Caco-2 (cell line): ENCODE measurements around the gene PDIA4. TPM values are rescaled to one million over a fixed set of nuclear protein-coding genes. Genes with fewer than 3 reads are reported as not detected.

Experiments used
- BruUV-seq: library from RNA; stranded (reverse); fragments of 400-500 nt; replicated peaks from 2 replicates; lab custom pipeline; 2021; lab: Mats Ljungman, UMichigan
- CTCF ChIA-PET: fragments of 300-600 bp; sonication (Branson Sonifier 250); formaldehyde crosslinking; loops from one replicate; lab custom pipeline; 2022; ENCODE audit warnings: antibody characterized with exemption; lab: Charles Lee
- POLR2A ChIA-PET: fragments of 300-600 bp; sonication (Branson Sonifier 250); formaldehyde crosslinking; loops from one replicate; lab custom pipeline; 2022; ENCODE audit warnings: antibody characterized with exemption; lab: Charles Lee
- DNase-seq, 2 experiments: peaks; one replicate each; pipeline versions ENCODE4 v3.0.0 to v3.0.0-alpha.2; 2020 to 2022
- H3K27me3 ChIP-seq: replicated peaks from 2 replicates; pipeline ENCODE4 v1.6.0; 2011; ENCODE audit warnings: low read length; ENCODE audit not compliant: control insufficient read depth, insufficient read depth
- H3K36me3 ChIP-seq: 2 replicates; pipeline ENCODE4 v1.5.1; 2011; ENCODE audit warnings: low read length; ENCODE audit not compliant: control insufficient read depth, insufficient read depth
- H3K4me1 ChIP-seq: fragments of 250-450 bp; sonication (Bioruptor Pico); 2 replicates; pipeline ENCODE4 v1.5.1; 2020; ENCODE audit warnings: mild to moderate bottlenecking
- H3K4me3 ChIP-seq: 2 replicates; pipeline ENCODE4 v1.5.1; 2011; ENCODE audit warnings: low read depth, mild to moderate bottlenecking, control low read depth, low read length
- H3K9me3 ChIP-seq: fragments of 250-450 bp; sonication (Bioruptor Pico); 2 replicates; pipeline ENCODE4 v1.5.1; 2020; ENCODE audit warnings: mild to moderate bottlenecking, moderate library complexity
- H3K27ac Mint-ChIP-seq: one replicate; pipeline ENCODE4 v1.8.0; 2022; ENCODE audit warnings: mixed read lengths; ENCODE audit not compliant: unreplicated experiment
- H3K27me3 Mint-ChIP-seq: one replicate; pipeline ENCODE4 v1.8.0; 2022; ENCODE audit warnings: mixed read lengths; ENCODE audit not compliant: insufficient read depth, unreplicated experiment
- H3K36me3 Mint-ChIP-seq: one replicate; pipeline ENCODE4 v1.8.0; 2022; ENCODE audit warnings: mild to moderate bottlenecking, mixed read lengths; ENCODE audit not compliant: insufficient read depth, unreplicated experiment
- H3K4me1 Mint-ChIP-seq: one replicate; pipeline ENCODE4 v1.8.0; 2022; ENCODE audit warnings: low read depth, mixed read lengths; ENCODE audit not compliant: unreplicated experiment
- H3K4me3 Mint-ChIP-seq: one replicate; pipeline ENCODE4 v1.8.0; 2022; ENCODE audit warnings: mild to moderate bottlenecking, moderate library complexity, mixed read lengths; ENCODE audit not compliant: unreplicated experiment
- H3K9me3 Mint-ChIP-seq: one replicate; pipeline ENCODE4 v1.8.0; 2022; ENCODE audit warnings: mixed read lengths; ENCODE audit not compliant: unreplicated experiment
- CTCF ChIP-seq, 2 experiments: fragments of 200-600 bp in 1 of 2; IDR thresholded peaks; 1 replicate in 1 of 2; 2 replicates in 1 of 2; pipeline versions ENCODE4 v1.5.1 to v1.8.0; 2011 to 2022; ENCODE audit warnings: antibody characterized with exemption in 1 of 2, control low read depth in 1 of 2, inconsistent platforms in 1 of 2, low read depth in 1 of 2, low read length in 1 of 2, mild to moderate bottlenecking in 1 of 2, moderate library complexity in 1 of 2; ENCODE audit not compliant: insufficient read depth in 1 of 2, severe bottlenecking in 1 of 2, unreplicated experiment in 1 of 2
- intact Hi-C: fragments of 100-400 bp; cut with micrococcal nuclease; formaldehyde crosslinking; loops from one replicate; pipeline ENCODE4 v1.10.0; 2022; ENCODE audit not compliant: unreplicated experiment
- total RNA-seq: library from RNA; stranded (reverse); gene quantifications from 2 replicates; pipeline ENCODE4 v1.2.3, GENCODE V29; 2022

PDIA4 gene
- total RNA-seq, 1 experiment from 2014 or later, result 197 TPM

- BruUV-seq, result no TSS peak
- Histone ChIP-seq H3K36me3 (peaks cover 10% of the 10 kb centered on the region), H3K4me3 (no peak overlapping the region), H3K4me1 (no peaks in the 10 kb centered on the region), H3K9me3 (no peaks in the 10 kb centered on the region), H3K27me3 (no peaks in the 10 kb centered on the region)
- Mint-ChIP-seq H3K27ac (no peak overlapping the region), H3K4me3 (no peak overlapping the region), H3K4me1 (no peaks in the 10 kb centered on the region), H3K9me3 (no peaks in the 10 kb centered on the region), H3K27me3 (no peaks in the 10 kb centered on the region), H3K36me3 (peaks cover 80% of the 10 kb centered on the region)
- intact Hi-C loops, result loop anchor here (1.0 kb wide), 2 partner anchors 61 to 86 kb away; partner anchors contain the start of gene ZNF786
- ChIA-PET CTCF (interaction anchor here (0.6 to 2.5 kb wide), 5 partner anchors 16 to 191 kb away, joined by 3 to 31 read pairs (median 6); partner anchors contain the start of gene ZNF282), POLR2A (no interaction called here)
- TF ChIP-seq CTCF (IDR thresholded peaks at IDR 0.05; ENCODE audit: insufficient read depth in 1 of 2, low read depth in 1 of 2, low read length in 1 of 2, severe bottlenecking in 1 of 2, unreplicated experiment in 1 of 2), result no peak
- DNase-seq, result no peak
Observed at GRCh38 chr7:149004405-149005370, 23.6 kb downstream of the PDIA4 start.

- H3K27me3 Mint-ChIP-seq, result no peaks in the 10 kb centered on the region
- H3K4me3 Mint-ChIP-seq, result no peak overlapping the region
- POLR2A ChIA-PET, result no interaction called here
- no peak overlapping the region for H3K27ac Mint-ChIP-seq
- no peak for TF ChIP-seq CTCF (IDR thresholded peaks at IDR 0.05; ENCODE audit: insufficient read depth in 1 of 2, low read depth in 1 of 2, low read length in 1 of 2, severe bottlenecking in 1 of 2, unreplicated experiment in 1 of 2)
- H3K36me3 Mint-ChIP-seq, result peaks cover 72% of the 10 kb centered on the region
- no peaks in the 10 kb centered on the region for H3K9me3 Mint-ChIP-seq
- no peaks in the 10 kb centered on the region for H3K9me3 ChIP-seq
- BruUV-seq, result TSS peak; percentile 87
- no peaks in the 10 kb centered on the region for H3K27me3 ChIP-seq
- H3K4me1 ChIP-seq, result no peaks in the 10 kb centered on the region
- peaks cover 10% of the 10 kb centered on the region for H3K36me3 ChIP-seq
- no peak for DNase-seq
- no peak overlapping the region for H3K4me3 ChIP-seq
- CTCF ChIA-PET, result interaction anchor here (0.6 to 2.5 kb wide), 2 partner anchors 62 to 124 kb away, joined by 6 to 31 read pairs; no protein-coding TSS in a partner anchor
- intact Hi-C loops, result no loop called here
- no peaks in the 10 kb centered on the region for H3K4me1 Mint-ChIP-seq
Observed at GRCh38 chr7:149003560-149004305, 24.6 kb downstream of the PDIA4 start.

GRCh38 chr7:149003018-149003417 is 25.3 kb downstream of the PDIA4 start:
- no peak overlapping the region for H3K27ac Mint-ChIP-seq
- DNase-seq, result no peak
- intact Hi-C loops, result no loop called here
- no peaks in the 10 kb centered on the region for H3K9me3 Mint-ChIP-seq
- Histone ChIP-seq H3K4me1 (no peaks in the 10 kb centered on the region), H3K4me3 (no peak overlapping the region), H3K36me3 (peaks cover 10% of the 10 kb centered on the region), H3K9me3 (no peaks in the 10 kb centered on the region), H3K27me3 (no peaks in the 10 kb centered on the region)
- H3K27me3 Mint-ChIP-seq, result no peaks in the 10 kb centered on the region
- CTCF ChIA-PET, result no interaction called here
- H3K36me3 Mint-ChIP-seq, result peaks cover 66% of the 10 kb centered on the region
- POLR2A ChIA-PET, result no interaction called here
- H3K4me3 Mint-ChIP-seq, result no peak overlapping the region
- TF ChIP-seq CTCF (IDR thresholded peaks at IDR 0.05; ENCODE audit: insufficient read depth in 1 of 2, low read depth in 1 of 2, low read length in 1 of 2, severe bottlenecking in 1 of 2, unreplicated experiment in 1 of 2), result no peak
- no TSS peak for BruUV-seq
- no peaks in the 10 kb centered on the region for H3K4me1 Mint-ChIP-seq
